Vagina (tissue), 2 donors: ENCODE results near the gene RAPGEF5. TPM values are rescaled to one million over a fixed set of nuclear protein-coding genes. Genes with fewer than 3 reads are reported as not detected.
"Not testable (repeated sequence)": the region's sequence is repeated elsewhere in the genome, so short reads cannot be mapped to it uniquely, and the experiment has no call there.

Experiments
- DNase-seq, 2 donors: peaks; one replicate each; pipeline ENCODE4 v3.0.0-alpha.2; 2017; ENCODE audit errors: extremely low spot score in 2 of 2
- H3K27ac ChIP-seq: fragments of 200-600 bp; sonication (generic); one replicate; pipeline ENCODE4 v1.5.1; 2019
- H3K27me3 ChIP-seq: fragments of 200-600 bp; sonication (generic); one replicate; pipeline ENCODE4 v1.5.1; 2019
- H3K36me3 ChIP-seq, 2 donors: fragments of 200-600 bp; sonication (generic); one replicate each; pipeline ENCODE4 v1.5.1; 2017 to 2019
- H3K4me1 ChIP-seq: fragments of 200-600 bp; sonication (generic); one replicate; pipeline ENCODE4 v1.5.1; 2019
- H3K4me3 ChIP-seq, 2 donors: fragments of 200-600 bp; sonication (generic); 1 replicate in 1 of 2; 2 replicates in 1 of 2; pipeline ENCODE4 v1.5.1; 2016 to 2019
- H3K9me3 ChIP-seq: fragments of 200-600 bp; sonication (generic); one replicate; pipeline ENCODE4 v1.5.1; 2019
- CTCF ChIP-seq, 3 experiments: fragments of 450-650 bp in 2 of 3; fragments of 200-600 bp in 1 of 3; sonication (generic) in 1 of 3; IDR thresholded peaks; one replicate each; pipeline ENCODE4 v1.5.1; 2017 to 2019; ENCODE audit warnings: antibody characterized with exemption in 3 of 3, mild to moderate bottlenecking in 2 of 3, moderate library complexity in 2 of 3
- POLR2A ChIP-seq, 2 donors: fragments of 450-650 bp; IDR thresholded peaks; one replicate each; pipeline ENCODE4 v1.6.1; 2017; ENCODE audit warnings: antibody characterized with exemption in 2 of 2, mild to moderate bottlenecking in 2 of 2, moderate library complexity in 2 of 2
- POLR2AphosphoS5 ChIP-seq, 2 donors: sonication (generic); formaldehyde crosslinking; IDR thresholded peaks; one replicate each; pipeline ENCODE4 v1.9.0; 2017; ENCODE audit warnings: antibody characterized with exemption in 2 of 2, mild to moderate bottlenecking in 2 of 2, low read depth in 1 of 2; ENCODE audit not compliant: insufficient read depth in 1 of 2
- intact Hi-C: fragments of 100-400 bp; cut with DNase I; formaldehyde crosslinking; loops from one replicate; pipeline ENCODE4 v1.15.1; 2023
- total RNA-seq: library from RNA; depleted of rRNA; stranded (reverse); fragments of >200 nt; gene quantifications from one replicate; pipeline ENCODE4 v1.2.3, GENCODE V29; 2016

The RAPGEF5 gene
- total RNA-seq, 1 donor from 2014 or later, result 68.0 TPM

- intact Hi-C loops, result no loop called here
Observed at GRCh38 chr7:22108151-22108845, 248.7 kb downstream of the RAPGEF5 start.

DNA sequence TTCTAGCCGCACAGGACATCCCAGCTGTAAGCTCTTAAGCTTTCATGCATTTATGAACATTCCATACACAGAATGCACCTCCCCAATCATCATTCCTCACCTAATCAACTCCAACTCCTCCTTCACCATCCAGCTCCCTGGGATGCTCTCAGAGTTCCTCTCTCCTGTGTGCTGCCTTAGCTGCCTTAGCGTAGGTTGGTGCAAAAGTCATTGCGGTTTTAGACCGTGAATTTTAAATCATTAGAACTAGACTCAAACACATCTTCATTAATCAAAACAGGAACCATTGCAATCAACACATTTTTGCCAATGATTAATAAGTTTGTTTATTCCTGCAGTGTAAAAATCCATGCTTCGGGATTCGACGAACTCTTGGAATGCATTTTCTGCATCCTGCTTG, 251.4 kb downstream of the RAPGEF5 start:
- Histone ChIP-seq H3K27ac (no peak overlapping the region), H3K27me3 (no peaks in the 10 kb centered on the region), H3K9me3 (no peaks in the 10 kb centered on the region), H3K4me1 (no peaks in the 10 kb centered on the region), H3K4me3 (no peak overlapping the region), H3K36me3 (no peaks in the 10 kb centered on the region)
- no peak for DNase-seq
- intact Hi-C loops, result no loop called here
- TF ChIP-seq POLR2A (IDR thresholded peaks at IDR 0.05) (no peak), CTCF (IDR thresholded peaks at IDR 0.05) (no peak), POLR2AphosphoS5 (IDR thresholded peaks at IDR 0.05; ENCODE audit: insufficient read depth in 1 of 2, low read depth in 1 of 2) (no peak)

More at GRCh38 chr7:22108151-22108845, 248.7 kb downstream of the RAPGEF5 start:
- Histone ChIP-seq H3K4me1 (no peaks in the 10 kb centered on the region), H3K36me3 (no peaks in the 10 kb centered on the region), H3K27me3 (no peaks in the 10 kb centered on the region), H3K9me3 (no peaks in the 10 kb centered on the region), H3K27ac (no peak overlapping the region), H3K4me3 (no peak overlapping the region)
- DNase-seq, result no peak
- TF ChIP-seq POLR2AphosphoS5 (IDR thresholded peaks at IDR 0.05; ENCODE audit: insufficient read depth in 1 of 2, low read depth in 1 of 2) (no peak), CTCF (IDR thresholded peaks at IDR 0.05) (no peak), POLR2A (IDR thresholded peaks at IDR 0.05) (no peak)

- Histone ChIP-seq H3K9me3 (no peaks in the 10 kb centered on the region), H3K4me1 (peaks cover 5% of the 10 kb centered on the region), H3K27me3 (no peaks in the 10 kb centered on the region), H3K4me3 (no peak overlapping the region), H3K27ac (no peak overlapping the region), H3K36me3 (no peaks in the 10 kb centered on the region)
- intact Hi-C loops, result no loop called here
- no peak for TF ChIP-seq POLR2A (IDR thresholded peaks at IDR 0.05)
- TF ChIP-seq CTCF (IDR thresholded peaks at IDR 0.05), result no peak
- TF ChIP-seq POLR2AphosphoS5 (IDR thresholded peaks at IDR 0.05; ENCODE audit: insufficient read depth in 1 of 2, low read depth in 1 of 2), result no peak
- DNase-seq, result no peak
Observed at GRCh38 chr7:22094413-22095342, 262.3 kb downstream of the RAPGEF5 start.

DNA sequence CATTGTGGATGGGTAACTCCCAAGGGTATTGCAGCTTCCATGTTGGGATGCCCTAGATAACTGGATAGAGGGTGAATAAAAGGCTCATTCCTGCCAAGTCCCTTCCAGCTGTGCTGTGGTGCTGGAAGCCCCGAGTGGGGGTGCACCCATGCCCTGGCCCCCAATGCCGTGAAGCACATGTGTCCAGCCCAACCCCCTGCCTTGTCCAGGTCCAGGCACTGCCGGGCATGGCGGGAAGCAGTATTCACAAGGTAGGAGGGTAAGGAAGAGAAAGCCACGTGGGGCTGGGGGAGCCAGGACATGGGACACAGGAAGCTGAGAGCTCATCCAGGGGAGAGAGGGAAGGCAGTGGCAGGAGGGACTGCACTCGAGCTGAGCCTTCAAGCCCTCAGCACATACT, 263.0 kb downstream of the RAPGEF5 start:
- Histone ChIP-seq H3K9me3 (no peaks in the 10 kb centered on the region), H3K27me3 (no peaks in the 10 kb centered on the region), H3K4me1 (peaks cover 5% of the 10 kb centered on the region), H3K4me3 (no peak overlapping the region), H3K36me3 (no peaks in the 10 kb centered on the region), H3K27ac (no peak overlapping the region)
- intact Hi-C loops, result no loop called here
- DNase-seq, result no peak
- no peak for TF ChIP-seq POLR2A (IDR thresholded peaks at IDR 0.05)
- no peak for TF ChIP-seq POLR2AphosphoS5 (IDR thresholded peaks at IDR 0.05; ENCODE audit: insufficient read depth in 1 of 2, low read depth in 1 of 2)

GRCh38 chr7:22093001-22093400, 264.0 kb downstream of the RAPGEF5 start:
- H3K27ac ChIP-seq, result no peak overlapping the region

DNA sequence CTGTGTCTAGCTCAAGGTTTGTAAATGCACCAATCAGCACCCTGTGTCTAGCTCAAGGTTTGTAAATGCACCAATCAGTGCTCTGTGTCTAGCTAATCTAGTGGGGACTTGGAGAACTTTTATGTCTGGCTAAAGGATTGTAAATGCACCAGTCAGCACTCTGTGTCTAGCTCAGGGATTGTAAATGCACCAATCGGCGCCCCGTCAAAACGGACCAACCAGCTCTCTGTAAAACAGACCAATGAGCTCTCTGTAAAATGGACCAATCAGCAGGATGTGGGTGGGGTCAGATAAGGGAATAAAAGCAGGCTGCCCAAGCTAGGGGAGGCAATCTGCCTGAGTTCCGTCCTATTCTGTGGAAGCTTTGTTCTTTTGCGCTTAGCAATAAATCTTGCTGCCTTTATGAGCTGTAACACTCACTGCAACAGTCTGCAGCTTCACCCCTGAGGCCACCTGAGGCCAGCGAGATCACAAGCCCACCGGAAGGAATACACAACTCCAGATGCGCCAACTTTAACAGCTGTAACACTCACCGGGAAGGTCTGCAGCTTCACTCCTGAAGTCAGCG, 265.9 kb downstream of the RAPGEF5 start:
- H3K4me3 ChIP-seq, H3K36me3 ChIP-seq, H3K4me1 ChIP-seq, intact Hi-C loops, H3K27ac ChIP-seq, H3K9me3 ChIP-seq, DNase-seq, H3K27me3 ChIP-seq: not testable (repeated sequence)

More at GRCh38 chr7:22093001-22093400, 264.0 kb downstream of the RAPGEF5 start:
- no peaks in the 10 kb centered on the region for H3K36me3 ChIP-seq
- peaks cover 5% of the 10 kb centered on the region for H3K4me1 ChIP-seq
- intact Hi-C loops, result no loop called here
- H3K4me3 ChIP-seq, result no peak overlapping the region
- H3K9me3 ChIP-seq, result no peaks in the 10 kb centered on the region
- DNase-seq, result no peak
- H3K27me3 ChIP-seq, result no peaks in the 10 kb centered on the region
- TF ChIP-seq POLR2A (IDR thresholded peaks at IDR 0.05) (no peak), CTCF (IDR thresholded peaks at IDR 0.05) (no peak), POLR2AphosphoS5 (IDR thresholded peaks at IDR 0.05; ENCODE audit: insufficient read depth in 1 of 2, low read depth in 1 of 2) (no peak)
